ENCODE measurements around the gene EVPL.
"Not testable (repeated sequence)": the region's sequence is repeated elsewhere in the genome, so short reads cannot be mapped to it uniquely, and the experiment has no call there.

Gene EVPL

GRCh38 chr17:76027159-76027839, at the start of gene EVPL:
Gene EVPL (minus strand): TSS chr17:76027306. CDS start chr17:76027198, 108 bp downstream.
- no peak for DNase-seq

GRCh38 chr17:76076146-76076764, 49.1 kb upstream of the EVPL start:
- no peak for DNase-seq

GRCh38 chr17:76075364-76076145, 48.4 kb upstream of the EVPL start:
- DNase-seq = no peak

GRCh38 chr17:76074390-76075363, 47.6 kb upstream of the EVPL start, which contains the start of gene GALR2:
Gene GALR2 (plus strand): TSS chr17:76074781. CDS start chr17:76074884, 103 bp downstream.
- no peak for DNase-seq

- DNase-seq = peak; percentile 95
These were observed 45.2 kb upstream of the EVPL start, which contains the start of gene SRP68 for GRCh38 chr17:76072148-76072858. Gene SRP68 (minus strand): TSS chr17:76072517. CDS start chr17:76072491, 26 bp downstream.

- no peak for DNase-seq
These were observed 44.5 kb upstream of the EVPL start for GRCh38 chr17:76071531-76072147.

- DNase-seq = no peak
These were observed 38.7 kb upstream of the EVPL start for GRCh38 chr17:76065775-76066174.

- no peak for DNase-seq
These were observed 36.9 kb upstream of the EVPL start for GRCh38 chr17:76063875-76064546.

- DNase-seq = not testable (repeated sequence)
These were observed 31.2 kb upstream of the EVPL start for GRCh38 chr17:76058264-76058663.

- DNase-seq = no peak
These were observed 29.8 kb upstream of the EVPL start for GRCh38 chr17:76056882-76057281.

- no peak for DNase-seq
These were observed 27.0 kb upstream of the EVPL start for GRCh38 chr17:76054112-76054476.

- DNase-seq = no peak
These were observed 26.4 kb upstream of the EVPL start for GRCh38 chr17:76053246-76054111.

- no peak for DNase-seq
These were observed 24.5 kb upstream of the EVPL start for GRCh38 chr17:76051561-76051960.

- DNase-seq = no peak
These were observed 23.7 kb upstream of the EVPL start for GRCh38 chr17:76050538-76051467.

- DNase-seq = no peak
These were observed 22.9 kb upstream of the EVPL start for GRCh38 chr17:76049836-76050537.

- no peak for DNase-seq
These were observed 22.1 kb upstream of the EVPL start for GRCh38 chr17:76049239-76049638.

GRCh38 chr17:76048711-76049110, 21.6 kb upstream of the EVPL start:
- no peak for DNase-seq

Data from midbrain (tissue), 1 donor.